ENCODE data around the gene STXBP4. TPM values are rescaled to one million over a fixed set of nuclear protein-coding genes. Genes with fewer than 3 reads are reported as not detected.

STXBP4 gene
- total RNA-seq, 1 experiment from 2014 or later, result 16.5 TPM

DNA sequence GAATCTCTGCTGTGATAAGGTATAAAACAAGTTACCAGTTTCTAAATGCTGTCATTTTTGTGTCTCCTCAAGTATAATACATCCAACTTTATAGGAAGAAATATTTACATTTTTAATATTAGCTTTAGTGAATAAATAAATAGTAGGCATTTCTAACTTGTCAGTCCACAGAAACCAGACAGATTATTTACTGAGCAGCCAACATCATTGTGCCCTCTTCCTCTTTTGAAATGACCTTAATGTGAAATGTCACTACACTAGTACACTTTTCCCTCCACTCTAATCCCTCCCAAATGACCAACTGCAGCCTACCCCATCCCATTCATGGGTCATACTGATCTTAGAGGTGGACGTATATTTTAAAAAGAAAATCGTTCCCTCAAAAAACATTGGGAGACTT lies 9.2 kb downstream of the STXBP4 start:
- Mint-ChIP-seq H3K4me3 (no peak overlapping the region), H3K27ac (no peak overlapping the region), H3K4me1 (no peaks in the 10 kb centered on the region), H3K27me3 (ENCODE audit: low read depth) (no peaks in the 10 kb centered on the region), H3K9me3 (peaks cover 19 to 26% of the 10 kb centered on the region in 2 experiments), H3K36me3 (ENCODE audit: insufficient read depth in 1 of 3, low read depth in 3 of 3) (peaks cover 19 to 38% (median 19%) of the 10 kb centered on the region in 3 experiments)
- TF ChIP-seq, protein P1, sequence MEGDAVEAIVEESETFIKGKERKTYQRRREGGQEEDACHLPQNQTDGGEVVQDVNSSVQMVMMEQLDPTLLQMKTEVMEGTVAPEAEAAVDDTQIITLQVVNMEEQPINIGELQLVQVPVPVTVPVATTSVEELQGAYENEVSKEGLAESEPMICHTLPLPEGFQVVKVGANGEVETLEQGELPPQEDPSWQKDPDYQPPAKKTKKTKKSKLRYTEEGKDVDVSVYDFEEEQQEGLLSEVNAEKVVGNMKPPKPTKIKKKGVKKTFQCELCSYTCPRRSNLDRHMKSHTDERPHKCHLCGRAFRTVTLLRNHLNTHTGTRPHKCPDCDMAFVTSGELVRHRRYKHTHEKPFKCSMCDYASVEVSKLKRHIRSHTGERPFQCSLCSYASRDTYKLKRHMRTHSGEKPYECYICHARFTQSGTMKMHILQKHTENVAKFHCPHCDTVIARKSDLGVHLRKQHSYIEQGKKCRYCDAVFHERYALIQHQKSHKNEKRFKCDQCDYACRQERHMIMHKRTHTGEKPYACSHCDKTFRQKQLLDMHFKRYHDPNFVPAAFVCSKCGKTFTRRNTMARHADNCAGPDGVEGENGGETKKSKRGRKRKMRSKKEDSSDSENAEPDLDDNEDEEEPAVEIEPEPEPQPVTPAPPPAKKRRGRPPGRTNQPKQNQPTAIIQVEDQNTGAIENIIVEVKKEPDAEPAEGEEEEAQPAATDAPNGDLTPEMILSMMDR (conservative IDR thresholded peaks at IDR 0.05), result no peak
- Histone ChIP-seq H3K4me1 (ENCODE audit: insufficient read depth, low read length) (no peaks in the 10 kb centered on the region), H4K91ac (ENCODE audit: insufficient read length, low read depth, low read length) (no peak overlapping the region), H2AK5ac (ENCODE audit: insufficient read length, low read length) (no peak overlapping the region), H2BK120ac (ENCODE audit: low read depth, low read length, poor library complexity, severe bottlenecking) (no peak overlapping the region), H3K56ac (ENCODE audit: insufficient read length, low read depth, low read length) (no peak overlapping the region), H2BK20ac (ENCODE audit: low read depth, low read length, poor library complexity, severe bottlenecking) (no peak overlapping the region), H4K8ac (replicated peaks; ENCODE audit: insufficient read length, low read depth, low read length) (no peak overlapping the region), H3K79me2 (ENCODE audit: insufficient read depth, low read length) (peaks cover under 1% of the 10 kb centered on the region; the same call in 1 of the 2 replicates), H3K18ac (ENCODE audit: insufficient read length, low read depth, low read length) (no peak overlapping the region), H4K20me1 (ENCODE audit: control insufficient read depth, insufficient read depth, insufficient read length) (no peaks in the 10 kb centered on the region), H2BK12ac (ENCODE audit: insufficient read length, low read depth, low read length) (no peak overlapping the region), H3K23ac (ENCODE audit: insufficient read length, low read depth, low read length) (no peak overlapping the region), H3T11ph (ENCODE audit: low read length) (no peak overlapping the region), H3K4me2 (ENCODE audit: insufficient read depth, insufficient read length, low read length) (no peak overlapping the region), H3K27ac (ENCODE audit: insufficient read length, low read depth, low read length) (no peak overlapping the region), H2BK15ac (ENCODE audit: low read depth, low read length) (no peak overlapping the region), H3K4ac (ENCODE audit: low read depth, low read length) (no peak overlapping the region), H3K79me1 (ENCODE audit: insufficient read depth, low read depth, low read length, poor library complexity, severe bottlenecking) (no peaks in the 10 kb centered on the region), H4K5ac (ENCODE audit: insufficient read length, low read depth, low read length) (no peak overlapping the region), H3K23me2 (ENCODE audit: insufficient read length, low read depth, low read length, poor library complexity, severe bottlenecking) (no peaks in the 10 kb centered on the region), H3K9ac (ENCODE audit: extremely low read depth, insufficient read length, low read length) (no peak overlapping the region), H3K14ac (ENCODE audit: insufficient read depth, low read length) (no peak overlapping the region), H3K9me3 (ENCODE audit: control insufficient read depth, low read depth, low read length) (peaks cover 7% of the 10 kb centered on the region), H2AFZ (ENCODE audit: low read length) (no peak overlapping the region), H3K27me3 (ENCODE audit: insufficient read depth, low read length) (no peaks in the 10 kb centered on the region), H2BK5ac (ENCODE audit: insufficient read length, low read length) (no peak overlapping the region)
- WGBS (ENCODE audit: extremely low coverage, insufficient read length, low lambda C conversion rate), result no CpG with 5 or more reads among the region's 2 CpGs
- no peak for DNase-seq

Measured in H9 (cell line).